ENCODE measurements around the gene C22orf42.
"Not testable (repeated sequence)": the region's sequence is repeated elsewhere in the genome, so short reads cannot be mapped to it uniquely, and the experiment has no call there.

GRCh38 chr22:32151641-32152040, 7.5 kb downstream of the C22orf42 start:
- not testable (repeated sequence) for TF ChIP-seq EZH2 (IDR thresholded peaks at IDR 0.05; ENCODE audit: borderline replicate concordance); CTCF (IDR thresholded peaks at IDR 0.05; ENCODE audit: poor library complexity)
